ENCODE data around the gene SYCP3. TPM values are rescaled to one million over a fixed set of nuclear protein-coding genes. Genes with fewer than 3 reads are reported as not detected.

Gene SYCP3
- total and polyA plus RNA-seq, 2 donors from 2014 or later, result 0.25 to 0.54 TPM

DNA sequence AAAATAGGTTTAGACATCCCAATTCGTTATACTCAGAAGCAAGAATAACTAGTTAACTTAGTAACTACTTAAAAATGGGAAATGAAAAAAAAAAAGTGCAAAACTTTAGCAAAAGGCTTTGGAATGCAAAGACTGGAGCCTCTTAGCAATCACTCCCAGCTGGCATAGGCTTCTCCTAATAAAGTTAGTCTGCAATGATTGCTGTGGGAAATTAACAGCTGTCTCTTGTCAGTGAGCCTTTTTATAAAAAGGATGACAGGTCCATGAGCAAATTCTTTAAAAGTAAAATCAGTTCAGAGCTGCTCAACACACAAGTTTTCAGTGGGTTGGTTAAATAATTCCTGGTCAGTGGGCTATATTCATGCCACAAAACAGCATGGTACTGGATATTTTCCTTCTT lies 7.4 kb upstream of the SYCP3 start:
- peak in 2 of 5 donors; percentile 13 to 47 for DNase-seq

GRCh38 chr12:101746196-101746595 lies 6.9 kb upstream of the SYCP3 start:
- Histone ChIP-seq H3K4me3 (ENCODE audit: low read length in 3 of 3) (no peak overlapping the region), H3K9ac (ENCODE audit: low read length in 3 of 3) (no peak overlapping the region), H3K27ac (ENCODE audit: low read depth in 2 of 2, low read length in 2 of 2) (no peak overlapping the region), H3K4me1 (ENCODE audit: control insufficient read depth in 2 of 3, insufficient read depth in 2 of 3, low read depth in 1 of 3, low read length in 3 of 3) (no peaks in the 10 kb centered on the region), H3K27me3 (ENCODE audit: control insufficient read depth, insufficient read depth, low read length) (no peaks in the 10 kb centered on the region), H3K36me3 (ENCODE audit: control insufficient read depth in 2 of 3, insufficient read depth in 3 of 3, low read length in 3 of 3) (peaks cover 0 to 22% (median 7%) of the 10 kb centered on the region in 3 donors), H3K9me3 (ENCODE audit: control insufficient read depth in 2 of 3, insufficient read depth in 1 of 3, low read length in 3 of 3) (no peaks in the 10 kb centered on the region)
- intact Hi-C loops (cut with DNase I), result no loop called here
- FAIRE-seq (no peak), DNase-seq (no peak)
- TF ChIP-seq CTCF (IDR thresholded peaks at IDR 0.05; ENCODE audit: borderline replicate concordance, extremely low read depth, insufficient read depth), result no peak

More for the DNA sequence above, 7.4 kb upstream of the SYCP3 start:
- H3K9ac ChIP-seq (ENCODE audit: low read length in 3 of 3), result no peak overlapping the region
- no peak overlapping the region for H3K27ac ChIP-seq (ENCODE audit: low read depth in 2 of 2, low read length in 2 of 2)
- H3K27me3 ChIP-seq (ENCODE audit: control insufficient read depth, insufficient read depth, low read length), result no peaks in the 10 kb centered on the region
- TF ChIP-seq CTCF (IDR thresholded peaks at IDR 0.05; ENCODE audit: borderline replicate concordance, extremely low read depth, insufficient read depth), result no peak
- peaks cover 0 to 24% (median 8%) of the 10 kb centered on the region in 3 donors for H3K36me3 ChIP-seq (ENCODE audit: control insufficient read depth in 2 of 3, insufficient read depth in 3 of 3, low read length in 3 of 3)
- no peak overlapping the region for H3K4me3 ChIP-seq (ENCODE audit: low read length in 3 of 3)
- no peaks in the 10 kb centered on the region for H3K4me1 ChIP-seq (ENCODE audit: control insufficient read depth in 2 of 3, insufficient read depth in 2 of 3, low read depth in 1 of 3, low read length in 3 of 3)
- no peak for FAIRE-seq
- intact Hi-C loops (cut with DNase I), result no loop called here
- no peaks in the 10 kb centered on the region for H3K9me3 ChIP-seq (ENCODE audit: control insufficient read depth in 2 of 3, insufficient read depth in 1 of 3, low read length in 3 of 3)

DNA sequence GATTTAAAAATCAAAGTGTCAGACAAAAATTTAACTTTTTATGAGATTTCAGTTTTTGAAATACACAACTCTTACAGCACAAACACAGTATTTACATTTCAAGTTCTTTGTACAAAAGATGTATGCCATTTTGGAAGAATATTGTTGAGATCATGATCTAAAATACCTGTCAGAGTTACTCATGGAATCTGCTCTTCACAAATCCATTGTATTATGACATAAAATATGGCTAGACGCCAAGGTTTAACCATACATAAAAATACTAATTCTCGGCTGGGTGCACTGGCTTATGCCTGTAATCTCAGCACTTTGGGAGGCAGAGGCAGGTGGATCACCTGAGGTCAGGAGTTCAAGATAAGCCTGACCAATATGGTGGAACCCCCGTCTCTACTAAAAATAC lies 6.2 kb upstream of the SYCP3 start:
- peaks cover 0 to 22% (median 7%) of the 10 kb centered on the region in 3 donors for H3K36me3 ChIP-seq (ENCODE audit: control insufficient read depth in 2 of 3, insufficient read depth in 3 of 3, low read length in 3 of 3)
- no peak overlapping the region for H3K27ac ChIP-seq (ENCODE audit: low read depth in 2 of 2, low read length in 2 of 2)
- DNase-seq, result no peak
- intact Hi-C loops (cut with DNase I), result no loop called here
- FAIRE-seq, result no peak
- no peaks in the 10 kb centered on the region for H3K27me3 ChIP-seq (ENCODE audit: control insufficient read depth, insufficient read depth, low read length)
- TF ChIP-seq CTCF (IDR thresholded peaks at IDR 0.05; ENCODE audit: borderline replicate concordance, extremely low read depth, insufficient read depth), result no peak
- H3K9ac ChIP-seq (ENCODE audit: low read length in 3 of 3), result no peak overlapping the region
- H3K4me1 ChIP-seq (ENCODE audit: control insufficient read depth in 2 of 3, insufficient read depth in 2 of 3, low read depth in 1 of 3, low read length in 3 of 3), result no peaks in the 10 kb centered on the region
- no peaks in the 10 kb centered on the region for H3K9me3 ChIP-seq (ENCODE audit: control insufficient read depth in 2 of 3, insufficient read depth in 1 of 3, low read length in 3 of 3)
- H3K4me3 ChIP-seq (ENCODE audit: low read length in 3 of 3), result no peak overlapping the region

All from kidney (tissue), 14 donors.